ENCODE measurements around the gene SOBP.

Gene SOBP

GRCh38 chr6:107509506-107509905, 19.6 kb downstream of the SOBP start:
- POLR2A ChIA-PET = interaction anchor here (1.2 to 1.9 kb wide), 3 partner anchors 17 to 50 kb away, joined by 5 to 6 read pairs (median 5); partner anchors contain the start of gene PDSS2
- Histone ChIP-seq H3K9me3 (ENCODE audit: control insufficient read depth, insufficient read depth, low read depth, low read length) (no peaks in the 10 kb centered on the region), H3K27ac (ENCODE audit: extremely low read depth, low read depth, low read length) (no peak overlapping the region), H3K36me3 (ENCODE audit: control insufficient read depth in 2 of 2, insufficient read depth in 1 of 2, low read length in 2 of 2) (peaks cover 11 to 17% of the 10 kb centered on the region in 2 experiments), H3K4me3 (ENCODE audit: low read depth, low read length) (no peak overlapping the region), H3K4me1 (ENCODE audit: control insufficient read depth, insufficient read depth, low read length) (peaks cover 15% of the 10 kb centered on the region)
- CTCF ChIA-PET = interaction anchor here (0.7 to 1.3 kb wide), 3 partner anchors 20 to 92 kb away, joined by 3 to 4 read pairs (median 3); no protein-coding TSS in a partner anchor
- no peak for TF ChIP-seq ZNF184 (tag by site-specific recombination; IDR thresholded peaks at IDR 0.05)
- TF ChIP-seq ZNF791 (tag by site-specific recombination; IDR thresholded peaks at IDR 0.05) = no peak
- TF ChIP-seq ZNF140 (tag by site-specific recombination; IDR thresholded peaks at IDR 0.05) = no peak
- no peak for TF ChIP-seq ZBTB21 (tag by site-specific recombination; IDR thresholded peaks at IDR 0.05)
- TF ChIP-seq ZNF280C (tag by site-specific recombination; IDR thresholded peaks at IDR 0.05) = no peak
- no peak for TF ChIP-seq ZNF157 (tag by site-specific recombination; IDR thresholded peaks at IDR 0.05)
- TF ChIP-seq ZNF19 (tag by site-specific recombination; IDR thresholded peaks at IDR 0.05; ENCODE audit: low read depth) = no peak
- TF ChIP-seq ZNF341 (tag by site-specific recombination; IDR thresholded peaks at IDR 0.05; ENCODE audit: low read depth) = no peak

GRCh38 chr6:107510108-107510507, 20.2 kb downstream of the SOBP start:
- ChIA-PET POLR2A (interaction anchor here (1.2 to 1.9 kb wide), 2 partner anchors 17 to 22 kb away, joined by 5 to 6 read pairs; no protein-coding TSS in a partner anchor), CTCF (interaction anchor here (0.6 to 1.3 kb wide), 2 partner anchors 21 to 338 kb away, joined by 3 to 4 read pairs; no protein-coding TSS in a partner anchor)
- H3K4me3 ChIP-seq (ENCODE audit: low read depth, low read length) = no peak overlapping the region
- H3K9me3 ChIP-seq (ENCODE audit: control insufficient read depth, insufficient read depth, low read depth, low read length) = no peaks in the 10 kb centered on the region
- no peak overlapping the region for H3K27ac ChIP-seq (ENCODE audit: extremely low read depth, low read depth, low read length)
- H3K4me1 ChIP-seq (ENCODE audit: control insufficient read depth, insufficient read depth, low read length) = peaks cover 15% of the 10 kb centered on the region
- peaks cover 12 to 18% of the 10 kb centered on the region in 2 experiments for H3K36me3 ChIP-seq (ENCODE audit: control insufficient read depth in 2 of 2, insufficient read depth in 1 of 2, low read length in 2 of 2)
- no peak for TF ChIP-seq ZNF391 (tag by site-specific recombination; IDR thresholded peaks at IDR 0.05; ENCODE audit: borderline replicate concordance, low read depth)
- no peak for TF ChIP-seq ZNF529 (tag by site-specific recombination; IDR thresholded peaks at IDR 0.05; ENCODE audit: insufficient replicate concordance)
- TF ChIP-seq REPIN1 (tag by site-specific recombination; IDR thresholded peaks at IDR 0.05; ENCODE audit: low read depth) = no peak
- no peak for TF ChIP-seq ZNF600 (tag by site-specific recombination; IDR thresholded peaks at IDR 0.05)
- peak; percentile 25; the same call in 1 of the 2 replicates for TF ChIP-seq ZNF362 (tag by site-specific recombination; IDR thresholded peaks at IDR 0.05)
- TF ChIP-seq ZNF169 (tag by site-specific recombination; IDR thresholded peaks at IDR 0.05) = no peak
- no peak for TF ChIP-seq ZNF777 (tag by site-specific recombination; IDR thresholded peaks at IDR 0.05; ENCODE audit: borderline replicate concordance)
- TF ChIP-seq ZNF274 (IDR thresholded peaks at IDR 0.05; ENCODE audit: low read length) = no peak
- TF ChIP-seq ZNF274 (tag by site-specific recombination; IDR thresholded peaks at IDR 0.05; ENCODE audit: borderline replicate concordance) = no peak
- no peak for TF ChIP-seq ZNF473 (tag by site-specific recombination; IDR thresholded peaks at IDR 0.05)
- TF ChIP-seq OSR2 (tag by site-specific recombination; IDR thresholded peaks at IDR 0.05) = no peak
- TF ChIP-seq ZXDB (tag by site-specific recombination; IDR thresholded peaks at IDR 0.05) = 0 out of 2 replicates have a peak, but pooled peaks have one; percentile 22
- TF ChIP-seq ZNF660 (tag by site-specific recombination; IDR thresholded peaks at IDR 0.05) = no peak
- TF ChIP-seq ZBTB6 (tag by site-specific recombination; IDR thresholded peaks at IDR 0.05) = no peak
- TF ChIP-seq KLF7 (tag by site-specific recombination; IDR thresholded peaks at IDR 0.05; ENCODE audit: borderline replicate concordance) = 0 out of 2 replicates have a peak, but pooled peaks have one; percentile 72
- no peak for TF ChIP-seq ZNF132 (tag by site-specific recombination; IDR thresholded peaks at IDR 0.05; ENCODE audit: borderline replicate concordance)
- no peak for TF ChIP-seq OVOL3 (tag by site-specific recombination; IDR thresholded peaks at IDR 0.05)
- TF ChIP-seq ZNF830 (tag by site-specific recombination; IDR thresholded peaks at IDR 0.05; ENCODE audit: low read depth) = no peak
- TF ChIP-seq INSM2 (tag by site-specific recombination; IDR thresholded peaks at IDR 0.05) = no peak
- no peak for TF ChIP-seq SETDB1 (IDR thresholded peaks at IDR 0.05; ENCODE audit: insufficient read length, low read length)
- peak; percentile 96 for TF ChIP-seq KLF1 (tag by site-specific recombination; IDR thresholded peaks at IDR 0.05)

Data from HEK293 (cell line).